H9 (cell line): ENCODE measurements around the gene INPP5E. TPM values are rescaled to one million over a fixed set of nuclear protein-coding genes. Genes with fewer than 3 reads are reported as not detected.

Experiments
- DNase-seq: peaks from one replicate; pipeline ENCODE4 v3.0.0-alpha.2; 2017
- H2AFZ ChIP-seq: one replicate; pipeline ENCODE4 v1.6.1; 2013; ENCODE audit warnings: mild to moderate bottlenecking, low read length, control low read depth, moderate library complexity
- H2AK5ac ChIP-seq: 2 replicates; pipeline ENCODE4 v1.6.1; 2013; ENCODE audit warnings: low read length, control low read depth, mixed read lengths; ENCODE audit not compliant: insufficient read length
- H2BK120ac ChIP-seq: one replicate; pipeline ENCODE4 v1.6.1; 2013; ENCODE audit warnings: low read depth, mild to moderate bottlenecking, low read length, control low read depth, inconsistent platforms; ENCODE audit not compliant: poor library complexity, severe bottlenecking
- H2BK12ac ChIP-seq: 2 replicates; pipeline ENCODE4 v1.6.1; 2013; ENCODE audit warnings: low read length, control low read depth, mixed read lengths, low read depth; ENCODE audit not compliant: insufficient read length
- H2BK15ac ChIP-seq: 2 replicates; pipeline ENCODE4 v1.6.1; 2013; ENCODE audit warnings: low read depth, low read length, control low read depth
- H2BK20ac ChIP-seq: one replicate; pipeline ENCODE4 v1.6.1; 2013; ENCODE audit warnings: low read depth, mild to moderate bottlenecking, low read length, control low read depth, inconsistent platforms; ENCODE audit not compliant: poor library complexity, severe bottlenecking
- H2BK5ac ChIP-seq: 2 replicates; pipeline ENCODE4 v1.6.1; 2013; ENCODE audit warnings: low read length, control low read depth, mixed read lengths; ENCODE audit not compliant: insufficient read length
- H3K14ac ChIP-seq: 2 replicates; pipeline ENCODE4 v1.6.1; 2013; ENCODE audit warnings: low read length, control low read depth; ENCODE audit not compliant: insufficient read depth
- H3K18ac ChIP-seq: 2 replicates; pipeline ENCODE4 v1.6.1; 2013; ENCODE audit warnings: low read depth, mild to moderate bottlenecking, mixed read lengths, low read length, control low read depth; ENCODE audit not compliant: insufficient read length
- H3K23ac ChIP-seq: 2 replicates; pipeline ENCODE4 v1.6.1; 2013; ENCODE audit warnings: low read length, control low read depth, mixed read lengths, low read depth; ENCODE audit not compliant: insufficient read length
- H3K23me2 ChIP-seq: 2 replicates; pipeline ENCODE4 v1.6.1; 2013; ENCODE audit warnings: low read depth, mild to moderate bottlenecking, mixed read lengths, low read length, control low read depth; ENCODE audit not compliant: insufficient read length, poor library complexity, severe bottlenecking
- H3K27ac ChIP-seq: 2 replicates; pipeline ENCODE4 v1.5.1; 2013; ENCODE audit warnings: low read length, control low read depth, mixed read lengths, low read depth; ENCODE audit not compliant: insufficient read length
- H3K27me3 ChIP-seq: 2 replicates; pipeline ENCODE4 v1.6.1; 2013; ENCODE audit warnings: low read length, control low read depth, inconsistent platforms; ENCODE audit not compliant: insufficient read depth
- H3K4ac ChIP-seq: 2 replicates; pipeline ENCODE4 v1.6.1; 2013; ENCODE audit warnings: low read depth, mild to moderate bottlenecking, control low read depth, inconsistent platforms, low read length, moderate library complexity
- H3K4me1 ChIP-seq: 2 replicates; pipeline ENCODE4 v1.6.1; 2013; ENCODE audit warnings: low read length, control low read depth, inconsistent platforms; ENCODE audit not compliant: insufficient read depth
- H3K4me2 ChIP-seq: 2 replicates; pipeline ENCODE4 v1.6.1; 2013; ENCODE audit warnings: low read length, control low read depth, mixed read lengths; ENCODE audit not compliant: insufficient read length, insufficient read depth
- H3K56ac ChIP-seq: 2 replicates; pipeline ENCODE4 v1.6.1; 2013; ENCODE audit warnings: low read depth, mild to moderate bottlenecking, mixed read lengths, low read length, control low read depth; ENCODE audit not compliant: insufficient read length
- H3K79me1 ChIP-seq: 2 replicates; pipeline ENCODE4 v1.6.1; 2013; ENCODE audit warnings: low read depth, mild to moderate bottlenecking, moderate library complexity, low read length, control low read depth, inconsistent platforms; ENCODE audit not compliant: insufficient read depth, poor library complexity, severe bottlenecking
- H3K79me2 ChIP-seq: 2 replicates; pipeline ENCODE4 v1.6.1; 2013; ENCODE audit warnings: low read length, control low read depth, inconsistent platforms; ENCODE audit not compliant: insufficient read depth
- H3K9ac ChIP-seq: 2 replicates; pipeline ENCODE4 v1.6.1; 2013; ENCODE audit warnings: low read length, control low read depth, mixed read lengths; ENCODE audit not compliant: insufficient read length; ENCODE audit errors: extremely low read depth
- H3K9me3 ChIP-seq: one replicate; pipeline ENCODE4 v1.6.1; 2013; ENCODE audit warnings: low read depth, low read length, inconsistent platforms; ENCODE audit not compliant: control insufficient read depth
- H3T11ph ChIP-seq: one replicate; pipeline ENCODE4 v1.6.1; 2013; ENCODE audit warnings: mild to moderate bottlenecking, low read length, control low read depth, inconsistent platforms
- H4K20me1 ChIP-seq: one replicate; pipeline ENCODE4 v1.6.1; 2013; ENCODE audit not compliant: control insufficient read depth, insufficient read length, insufficient read depth
- H4K5ac ChIP-seq: 2 replicates; pipeline ENCODE4 v1.6.1; 2013; ENCODE audit warnings: low read depth, mild to moderate bottlenecking, mixed read lengths, low read length, control low read depth; ENCODE audit not compliant: insufficient read length
- H4K8ac ChIP-seq: replicated peaks from 2 replicates; pipeline ENCODE4 v1.6.1; 2013; ENCODE audit warnings: low read length, control low read depth, mixed read lengths, low read depth; ENCODE audit not compliant: insufficient read length
- H4K91ac ChIP-seq: 2 replicates; pipeline ENCODE4 v1.6.1; 2013; ENCODE audit warnings: low read depth, mild to moderate bottlenecking, moderate library complexity, mixed read lengths, low read length, control low read depth; ENCODE audit not compliant: insufficient read length
- H3K27ac Mint-ChIP-seq, 3 experiments: 2 replicates in 2 of 3; 3 replicates in 1 of 3; pipeline ENCODE4 v1.8.0; 2020 to 2021; ENCODE audit warnings: mixed read lengths in 3 of 3, mild to moderate bottlenecking in 1 of 3, moderate library complexity in 1 of 3
- H3K27me3 Mint-ChIP-seq: 2 replicates; pipeline ENCODE4 v1.8.0; 2021; ENCODE audit warnings: low read depth, mild to moderate bottlenecking, moderate library complexity, mixed read lengths
- H3K36me3 Mint-ChIP-seq, 3 experiments: 2 replicates in 2 of 3; 3 replicates in 1 of 3; pipeline ENCODE4 v1.8.0; 2020 to 2021; ENCODE audit warnings: low read depth in 3 of 3, mixed read lengths in 3 of 3; ENCODE audit not compliant: insufficient read depth in 1 of 3
- H3K4me1 Mint-ChIP-seq, 2 experiments: 2 replicates each; pipeline ENCODE4 v1.8.0; 2020; ENCODE audit warnings: mixed read lengths in 2 of 2
- H3K4me3 Mint-ChIP-seq, 2 experiments: 2 replicates in 1 of 2; 3 replicates in 1 of 2; pipeline ENCODE4 v1.8.0; 2020 to 2021; ENCODE audit warnings: mild to moderate bottlenecking in 2 of 2, mixed read lengths in 2 of 2, moderate library complexity in 1 of 2
- H3K9me3 Mint-ChIP-seq, 2 experiments: 2 replicates in 1 of 2; 3 replicates in 1 of 2; pipeline ENCODE4 v1.8.0; 2020; ENCODE audit warnings: mild to moderate bottlenecking in 2 of 2, mixed read lengths in 2 of 2, moderate library complexity in 1 of 2
- WGBS: extraction: QIAGEN DNeasy Blood & Tissue Kit; methylation state at CpG from one replicate; pipeline ENCODE4 v1.1.7; 2013; ENCODE audit warnings: missing lambda C conversion rate, low lambda C conversion rate, mixed read lengths; ENCODE audit not compliant: insufficient read length; ENCODE audit errors: extremely low coverage; 5-methylcytosine and 5-hydroxymethylcytosine counted together
- total RNA-seq: library from RNA; stranded (reverse); gene quantifications from 2 replicates; pipeline ENCODE4 v1.2.1, GENCODE V29; 2021
- TF ChIP-seq, protein P1 (sequence below): fragments of 200-600 bp; sonication (generic); conservative IDR thresholded peaks from 3 replicates; pipeline ENCODE4 v1.8.0; 2021; ENCODE audit warnings: antibody characterized with exemption, mild to moderate bottlenecking

The INPP5E gene
- total RNA-seq, 1 experiment from 2014 or later = 21.0 TPM

DNA sequence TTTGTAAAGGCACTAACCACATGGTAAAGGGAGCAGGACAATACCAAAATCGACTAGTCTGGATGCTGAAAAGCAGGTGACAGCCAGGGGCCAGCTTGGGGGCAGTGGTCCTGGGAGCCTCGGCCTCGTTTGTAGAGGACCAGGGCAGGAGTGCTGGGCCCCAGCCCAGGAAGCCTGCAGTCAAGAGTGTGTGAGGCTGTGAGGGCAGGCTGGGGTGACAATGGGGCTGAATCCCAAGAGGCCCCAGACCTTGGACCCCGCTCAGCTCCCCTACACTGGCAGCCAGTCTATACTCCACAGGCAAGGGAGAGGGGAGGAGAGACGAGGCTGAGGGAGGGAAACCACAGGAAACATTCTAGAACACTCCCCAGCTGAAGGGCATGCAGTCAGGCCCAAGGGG is 2.6 kb upstream of the INPP5E start:
- TF ChIP-seq, protein P1, sequence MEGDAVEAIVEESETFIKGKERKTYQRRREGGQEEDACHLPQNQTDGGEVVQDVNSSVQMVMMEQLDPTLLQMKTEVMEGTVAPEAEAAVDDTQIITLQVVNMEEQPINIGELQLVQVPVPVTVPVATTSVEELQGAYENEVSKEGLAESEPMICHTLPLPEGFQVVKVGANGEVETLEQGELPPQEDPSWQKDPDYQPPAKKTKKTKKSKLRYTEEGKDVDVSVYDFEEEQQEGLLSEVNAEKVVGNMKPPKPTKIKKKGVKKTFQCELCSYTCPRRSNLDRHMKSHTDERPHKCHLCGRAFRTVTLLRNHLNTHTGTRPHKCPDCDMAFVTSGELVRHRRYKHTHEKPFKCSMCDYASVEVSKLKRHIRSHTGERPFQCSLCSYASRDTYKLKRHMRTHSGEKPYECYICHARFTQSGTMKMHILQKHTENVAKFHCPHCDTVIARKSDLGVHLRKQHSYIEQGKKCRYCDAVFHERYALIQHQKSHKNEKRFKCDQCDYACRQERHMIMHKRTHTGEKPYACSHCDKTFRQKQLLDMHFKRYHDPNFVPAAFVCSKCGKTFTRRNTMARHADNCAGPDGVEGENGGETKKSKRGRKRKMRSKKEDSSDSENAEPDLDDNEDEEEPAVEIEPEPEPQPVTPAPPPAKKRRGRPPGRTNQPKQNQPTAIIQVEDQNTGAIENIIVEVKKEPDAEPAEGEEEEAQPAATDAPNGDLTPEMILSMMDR = no peak
- H2BK5ac ChIP-seq = no peak overlapping the region
- no peaks in the 10 kb centered on the region for H3K9me3 ChIP-seq
- H3K36me3 Mint-ChIP-seq = peaks cover 22 to 65% (median 53%) of the 10 kb centered on the region in 3 experiments
- H4K8ac ChIP-seq = no peak overlapping the region
- H3K4me1 ChIP-seq = no peaks in the 10 kb centered on the region
- no peak overlapping the region for H2BK120ac ChIP-seq
- H4K5ac ChIP-seq = no peak overlapping the region
- H2BK15ac ChIP-seq = no peak overlapping the region
- no peak overlapping the region for H3K56ac ChIP-seq
- H3T11ph ChIP-seq = no peak overlapping the region
- H3K9me3 Mint-ChIP-seq = no peaks in the 10 kb centered on the region
- H3K27ac ChIP-seq = no peak overlapping the region
- H2BK12ac ChIP-seq = no peak overlapping the region
- no peaks in the 10 kb centered on the region for H3K27me3 Mint-ChIP-seq
- H4K91ac ChIP-seq = no peak overlapping the region
- H3K4me1 Mint-ChIP-seq = peaks cover 9 to 11% of the 10 kb centered on the region in 2 experiments
- peaks cover 2% of the 10 kb centered on the region for H3K79me1 ChIP-seq
- peaks cover 2% of the 10 kb centered on the region for H4K20me1 ChIP-seq
- no peak overlapping the region for H3K18ac ChIP-seq
- H3K4me3 Mint-ChIP-seq = no peak overlapping the region
- H3K23me2 ChIP-seq = peaks cover 14% of the 10 kb centered on the region
- H2AFZ ChIP-seq = no peak overlapping the region
- peaks cover 2% of the 10 kb centered on the region; the same call in 1 of the 2 replicates for H3K79me2 ChIP-seq
- H2AK5ac ChIP-seq = no peak overlapping the region
- no peak overlapping the region for H2BK20ac ChIP-seq
- no peak overlapping the region for H3K14ac ChIP-seq
- no peaks in the 10 kb centered on the region for H3K27me3 ChIP-seq
- H3K23ac ChIP-seq = no peak overlapping the region
- H3K9ac ChIP-seq = no peak overlapping the region
- no peak for DNase-seq
- H3K4ac ChIP-seq = no peak overlapping the region
- no peak overlapping the region for H3K4me2 ChIP-seq
- no CpG with 5 or more reads among the region's 5 CpGs for WGBS
- H3K27ac Mint-ChIP-seq = no peak overlapping the region
